RKO (cell line): Measurements from ENCODE around the gene FOXO1.
"Not testable (repeated sequence)": the region's sequence is repeated elsewhere in the genome, so short reads cannot be mapped to it uniquely, and the experiment has no call there.

Experiments used
- DNase-seq: peaks from one replicate; pipeline ENCODE4 v3.0.0-alpha.2; 2016; ENCODE audit warnings: low spot score

FOXO1 gene

GRCh38 chr13:40666045-40666932 is at the start of gene FOXO1:
Gene FOXO1, minus strand, starts transcription at chr13:40666641. Its CDS starts 429 bp downstream, at chr13:40666212.
- peak; percentile 85 for DNase-seq

GRCh38 chr13:40714433-40714832 is 48.0 kb upstream of the FOXO1 start:
- not testable (repeated sequence) for DNase-seq

GRCh38 chr13:40706439-40706838 is 40.0 kb upstream of the FOXO1 start:
- DNase-seq = no peak

- no peak for DNase-seq
These were observed 31.3 kb upstream of the FOXO1 start for GRCh38 chr13:40697711-40698110.

GRCh38 chr13:40694426-40694825 is 28.0 kb upstream of the FOXO1 start:
- no peak for DNase-seq

- DNase-seq = peak; percentile 16
These were observed 26.5 kb upstream of the FOXO1 start for GRCh38 chr13:40692946-40693345.

GRCh38 chr13:40688781-40689180 is 22.3 kb upstream of the FOXO1 start:
- no peak for DNase-seq

- DNase-seq = peak; percentile 62
These were observed 16.2 kb upstream of the FOXO1 start for GRCh38 chr13:40682449-40683240.

GRCh38 chr13:40681341-40682146 is 15.1 kb upstream of the FOXO1 start:
- DNase-seq = no peak

GRCh38 chr13:40680659-40681323 is 14.3 kb upstream of the FOXO1 start:
- DNase-seq = no peak

- no peak for DNase-seq
These were observed 13.1 kb upstream of the FOXO1 start for GRCh38 chr13:40679480-40679985.

- DNase-seq = no peak
These were observed 10.6 kb upstream of the FOXO1 start for GRCh38 chr13:40677064-40677463.

GRCh38 chr13:40676007-40676406 is 9.6 kb upstream of the FOXO1 start:
- no peak for DNase-seq

- no peak for DNase-seq
These were observed 7.0 kb upstream of the FOXO1 start for GRCh38 chr13:40673414-40673813.

- no peak for DNase-seq
These were observed 6.4 kb upstream of the FOXO1 start for GRCh38 chr13:40672765-40673397.

- DNase-seq = peak; percentile 47
These were observed 5.7 kb upstream of the FOXO1 start for GRCh38 chr13:40671956-40672764.

- DNase-seq = no peak
These were observed 3.9 kb upstream of the FOXO1 start for GRCh38 chr13:40670307-40670706.

- DNase-seq = no peak
These were observed 1.9 kb upstream of the FOXO1 start for GRCh38 chr13:40668335-40668734.

GRCh38 chr13:40667622-40667978 is 1.2 kb upstream of the FOXO1 start:
- no peak for DNase-seq
